HG03521 (cell line): ENCODE measurements around the gene ZDHHC8.

Source experiments
- ATAC-seq: cut with Tn5 transposase; IDR thresholded peaks from one replicate; pipeline ENCODE4 v1.9.1; 2021; ENCODE audit warnings: mild to moderate bottlenecking, moderate library complexity; ENCODE audit not compliant: unreplicated experiment

ZDHHC8 gene, protein sequence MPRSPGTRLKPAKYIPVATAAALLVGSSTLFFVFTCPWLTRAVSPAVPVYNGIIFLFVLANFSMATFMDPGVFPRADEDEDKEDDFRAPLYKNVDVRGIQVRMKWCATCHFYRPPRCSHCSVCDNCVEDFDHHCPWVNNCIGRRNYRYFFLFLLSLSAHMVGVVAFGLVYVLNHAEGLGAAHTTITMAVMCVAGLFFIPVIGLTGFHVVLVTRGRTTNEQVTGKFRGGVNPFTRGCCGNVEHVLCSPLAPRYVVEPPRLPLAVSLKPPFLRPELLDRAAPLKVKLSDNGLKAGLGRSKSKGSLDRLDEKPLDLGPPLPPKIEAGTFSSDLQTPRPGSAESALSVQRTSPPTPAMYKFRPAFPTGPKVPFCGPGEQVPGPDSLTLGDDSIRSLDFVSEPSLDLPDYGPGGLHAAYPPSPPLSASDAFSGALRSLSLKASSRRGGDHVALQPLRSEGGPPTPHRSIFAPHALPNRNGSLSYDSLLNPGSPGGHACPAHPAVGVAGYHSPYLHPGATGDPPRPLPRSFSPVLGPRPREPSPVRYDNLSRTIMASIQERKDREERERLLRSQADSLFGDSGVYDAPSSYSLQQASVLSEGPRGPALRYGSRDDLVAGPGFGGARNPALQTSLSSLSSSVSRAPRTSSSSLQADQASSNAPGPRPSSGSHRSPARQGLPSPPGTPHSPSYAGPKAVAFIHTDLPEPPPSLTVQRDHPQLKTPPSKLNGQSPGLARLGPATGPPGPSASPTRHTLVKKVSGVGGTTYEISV

DNA sequence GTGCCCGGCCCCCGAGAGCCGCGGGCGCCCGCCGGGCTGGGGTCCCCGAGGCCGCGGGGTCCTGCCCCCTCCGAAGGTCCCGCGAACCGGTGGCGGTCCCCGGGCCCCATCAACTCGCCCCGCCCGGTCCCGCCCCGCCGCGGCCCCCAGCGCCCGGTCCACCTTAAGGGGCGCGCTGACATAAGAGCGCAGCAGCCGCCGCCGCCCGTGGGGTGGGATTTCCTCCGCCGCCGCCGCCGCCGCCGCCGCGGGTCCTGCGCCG, at the start of gene ZDHHC8:
ZDHHC8 (plus strand) TSS at position 208 of the 262 bp plus-strand sequence. CDS start 144 bp downstream, outside the sequence.
- ATAC-seq = peak; percentile 37

DNA sequence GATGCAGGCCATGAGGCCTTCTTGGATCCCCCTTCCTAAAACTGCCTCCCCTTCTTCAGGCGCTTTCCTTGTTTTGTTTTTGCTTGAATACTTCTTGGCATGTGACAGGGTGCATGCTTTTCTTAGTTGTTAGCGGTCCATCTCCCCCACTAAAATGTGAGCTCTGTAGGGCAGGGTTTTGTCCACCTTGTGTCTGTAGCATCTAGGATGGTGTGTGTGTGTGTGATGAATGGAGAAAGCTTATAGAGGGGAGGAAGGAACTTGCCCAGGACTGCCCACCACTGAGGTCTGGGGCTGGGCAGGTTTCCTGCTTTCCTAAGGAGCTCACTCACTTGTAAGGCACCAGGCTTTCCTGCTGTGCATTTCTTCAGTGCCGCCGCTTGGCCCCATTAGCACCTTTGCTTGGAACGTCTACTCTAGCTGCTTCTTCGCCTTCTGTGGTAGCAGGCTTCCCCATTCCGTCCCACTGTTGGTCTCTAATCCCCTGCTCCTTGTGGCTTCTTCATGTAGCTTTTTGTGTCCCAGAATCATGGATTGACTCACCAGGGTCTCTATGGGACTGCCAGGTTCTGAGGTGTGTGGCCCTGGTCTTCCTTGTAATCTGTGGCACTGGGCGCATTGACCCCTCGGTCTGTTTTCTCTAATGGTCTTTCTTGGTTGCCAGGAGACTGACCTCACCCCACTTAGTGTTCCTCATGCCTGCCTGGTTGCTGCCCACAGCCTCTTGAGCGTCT, 48.3 kb upstream of the ZDHHC8 start:
- ATAC-seq = no peak

DNA sequence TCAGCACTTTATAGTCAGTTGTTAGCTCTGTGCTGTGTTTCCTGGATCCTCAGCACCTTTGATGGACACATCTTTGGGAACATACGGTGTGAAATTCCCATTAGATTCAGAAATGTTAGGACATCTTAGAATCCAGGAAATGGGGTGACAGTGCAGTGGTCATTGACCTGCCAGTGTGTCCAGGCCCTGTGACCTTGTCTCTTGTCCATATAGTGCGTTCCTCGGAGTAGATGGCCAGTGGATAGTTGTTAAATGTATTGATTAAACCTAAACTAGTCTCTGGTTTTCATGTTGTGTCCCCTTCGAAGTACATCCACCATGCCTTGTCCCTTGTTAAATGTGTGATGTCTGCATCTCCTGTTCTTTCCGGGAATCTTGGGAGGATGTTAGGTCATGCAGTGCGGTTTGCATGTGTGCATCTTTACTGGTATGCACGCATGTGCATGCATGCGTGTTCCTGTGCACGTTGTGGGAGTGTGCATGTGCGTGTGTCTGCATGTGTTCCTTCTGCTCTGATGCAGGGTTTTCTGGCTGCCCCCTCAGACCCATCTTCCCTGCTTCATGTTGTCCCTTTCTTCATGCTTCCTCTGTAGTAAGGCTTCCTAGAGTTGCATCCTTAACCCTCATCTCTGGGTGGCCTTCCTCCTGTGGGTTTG, 47.6 kb upstream of the ZDHHC8 start:
- ATAC-seq = no peak

DNA sequence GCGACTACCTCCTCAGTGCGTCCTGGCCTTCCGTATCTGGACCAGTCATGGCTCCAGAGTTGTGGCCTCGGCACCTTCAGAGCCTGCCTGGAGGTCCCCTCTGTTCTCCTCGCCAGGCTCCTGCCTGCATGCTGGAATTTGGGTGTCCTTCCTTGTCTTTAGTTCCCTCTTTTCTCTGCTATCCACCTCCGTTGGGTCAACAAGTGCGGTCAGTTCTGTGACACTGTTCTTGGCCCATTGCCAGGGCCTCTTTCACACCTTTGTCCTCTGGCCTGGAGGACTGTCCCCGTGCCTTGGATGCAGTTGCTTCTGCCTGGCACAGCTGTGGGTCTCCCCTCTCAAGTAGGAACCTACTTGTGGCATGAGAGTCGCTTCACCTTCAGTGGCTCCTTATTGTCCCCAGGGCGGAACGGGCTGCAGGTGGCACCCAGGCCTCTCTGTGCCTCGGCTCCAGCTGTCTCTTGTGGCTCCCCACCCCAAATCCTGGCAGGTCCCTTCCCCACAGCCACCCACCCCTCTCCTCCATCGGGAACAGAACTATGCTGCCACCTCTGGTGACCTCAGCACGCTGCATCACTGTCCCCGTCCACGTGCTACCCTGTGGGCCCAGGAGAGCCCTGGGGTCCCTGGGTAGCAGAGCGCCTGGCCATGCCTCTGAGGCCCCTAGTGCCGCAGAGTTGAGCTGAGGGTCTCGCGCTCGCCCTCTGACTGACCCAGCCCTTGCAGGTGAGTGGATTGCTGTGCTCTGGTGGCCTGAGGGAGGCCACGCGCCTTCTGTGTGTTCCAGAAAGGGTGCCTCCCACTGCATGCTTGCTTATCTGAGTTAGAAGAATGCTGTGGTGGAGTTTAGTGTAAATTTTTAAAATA, 46.8 kb upstream of the ZDHHC8 start:
- ATAC-seq = no peak

DNA sequence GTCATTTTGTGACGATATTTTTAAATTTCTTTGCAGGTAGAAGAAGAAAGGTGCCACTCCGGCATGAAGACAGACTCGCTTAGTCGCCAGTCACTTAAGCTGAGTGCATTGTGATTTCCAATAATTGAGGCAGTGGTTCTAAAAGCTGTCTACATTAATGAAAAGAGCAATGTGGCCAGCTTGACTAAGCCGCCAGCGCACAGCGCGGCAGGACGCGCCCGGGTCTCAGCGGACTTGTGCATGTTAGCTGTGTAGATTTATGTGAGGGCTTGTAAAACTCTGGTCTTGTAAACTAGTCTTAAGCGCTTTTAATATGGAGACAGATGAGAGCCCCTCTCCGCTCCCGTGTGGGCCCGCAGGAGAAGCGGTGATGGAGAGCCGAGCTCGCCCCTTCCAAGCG, 46.0 kb upstream of the ZDHHC8 start:
- no peak for ATAC-seq

DNA sequence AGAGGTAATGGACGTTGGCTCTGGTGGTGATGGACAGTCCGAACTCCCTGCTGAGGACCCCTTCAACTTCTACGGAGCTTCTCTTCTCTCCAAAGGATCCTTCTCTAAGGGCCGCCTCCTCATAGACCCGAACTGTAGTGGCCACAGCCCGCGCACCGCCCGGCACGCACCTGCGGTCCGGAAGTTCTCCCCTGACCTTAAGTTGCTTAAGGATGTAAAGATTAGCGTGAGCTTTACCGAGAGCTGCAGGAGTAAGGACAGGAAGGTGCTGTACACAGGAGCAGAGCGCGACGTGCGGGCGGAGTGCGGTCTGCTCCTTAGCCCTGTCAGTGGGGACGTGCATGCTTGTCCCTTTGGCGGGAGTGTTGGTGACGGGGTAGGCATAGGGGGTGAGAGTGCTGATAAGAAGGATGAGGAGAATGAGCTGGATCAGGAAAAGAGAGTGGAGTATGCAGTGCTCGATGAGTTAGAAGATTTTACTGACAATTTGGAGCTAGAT, 45.5 kb upstream of the ZDHHC8 start:
- ATAC-seq = no peak

DNA sequence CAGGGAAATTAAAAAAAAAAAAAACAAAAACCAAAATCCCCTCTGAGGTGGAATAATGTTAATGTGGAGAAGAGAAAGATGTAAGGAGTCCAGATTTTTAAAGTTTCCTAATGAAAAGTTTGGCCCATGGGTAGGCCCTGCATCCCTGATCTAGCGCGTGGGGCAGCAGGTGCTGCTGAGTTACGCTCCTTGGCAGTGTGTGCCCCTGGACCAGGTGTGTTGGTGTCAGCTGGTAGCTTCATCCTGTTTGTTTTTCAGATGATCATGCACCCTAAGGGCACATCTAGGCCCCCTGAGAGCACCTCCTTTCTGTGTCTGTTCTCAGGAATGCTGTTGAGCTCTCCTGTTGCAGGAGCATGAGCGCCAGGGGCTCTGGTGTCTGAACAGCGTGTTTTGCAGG, 44.8 kb upstream of the ZDHHC8 start:
- ATAC-seq = no peak

DNA sequence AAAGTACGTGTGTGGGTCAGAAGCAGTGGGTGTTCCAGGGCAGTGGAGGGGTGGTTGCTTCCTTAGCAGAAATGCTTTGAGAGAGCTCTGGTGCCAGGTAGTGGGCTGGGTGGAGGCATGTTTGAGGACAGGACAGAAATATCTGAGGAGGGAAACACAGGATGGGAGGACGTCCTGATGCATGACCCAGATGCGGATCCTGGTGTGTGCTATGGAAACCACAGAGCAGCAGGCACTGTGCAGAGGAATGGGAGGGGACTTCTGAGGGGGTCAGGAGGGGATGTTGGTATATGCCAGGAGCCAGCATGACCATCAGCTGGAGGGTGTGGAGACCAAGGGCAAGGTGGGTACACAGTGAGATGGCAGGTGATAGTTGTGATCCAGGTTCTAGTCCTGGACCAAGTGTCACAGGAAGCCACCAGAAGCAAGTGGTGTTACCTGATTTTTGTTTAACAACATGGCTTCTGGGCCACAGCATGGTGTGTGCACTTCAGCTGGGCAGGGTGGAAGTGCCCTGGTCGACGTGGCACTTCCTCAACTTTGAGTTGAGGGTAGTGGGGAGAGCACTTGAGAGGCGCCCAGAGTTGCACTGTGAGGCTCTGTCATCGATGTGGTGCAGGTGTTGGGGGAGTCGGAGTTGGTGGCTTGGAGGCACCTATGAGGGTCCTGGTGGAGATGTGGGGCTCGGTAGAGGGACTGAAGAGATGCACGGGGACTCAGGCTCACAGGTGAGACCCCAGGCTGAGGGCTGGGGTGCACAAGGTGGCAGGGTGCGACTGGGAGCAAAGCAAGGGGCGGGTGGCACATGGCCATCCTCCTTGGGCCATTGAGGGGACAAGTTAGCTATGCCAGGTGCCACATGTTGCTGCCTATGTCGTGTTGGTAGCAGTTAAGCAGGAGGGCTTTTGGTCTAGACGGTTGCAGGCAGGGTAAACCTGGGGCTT, 44.0 kb upstream of the ZDHHC8 start:
- no peak for ATAC-seq

DNA sequence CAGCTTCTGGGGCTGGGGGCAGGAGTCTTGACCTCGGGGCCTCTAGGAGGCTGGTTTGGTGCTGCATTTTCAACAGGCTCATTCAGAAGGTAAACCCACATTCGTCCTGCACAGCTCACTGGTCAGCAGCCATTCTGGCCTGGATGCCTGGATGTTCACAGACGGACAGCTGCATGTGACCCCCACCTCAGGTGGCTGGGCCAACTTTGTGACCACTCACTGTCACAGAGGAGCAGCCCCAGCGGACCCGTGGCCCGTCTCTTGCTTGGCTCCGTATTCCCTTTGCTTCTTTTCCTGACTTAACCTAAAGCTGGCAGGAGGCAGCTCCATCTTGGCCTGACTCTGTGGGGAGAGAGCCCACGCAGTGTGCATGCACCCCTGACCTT, 43.3 kb upstream of the ZDHHC8 start:
- no peak for ATAC-seq

DNA sequence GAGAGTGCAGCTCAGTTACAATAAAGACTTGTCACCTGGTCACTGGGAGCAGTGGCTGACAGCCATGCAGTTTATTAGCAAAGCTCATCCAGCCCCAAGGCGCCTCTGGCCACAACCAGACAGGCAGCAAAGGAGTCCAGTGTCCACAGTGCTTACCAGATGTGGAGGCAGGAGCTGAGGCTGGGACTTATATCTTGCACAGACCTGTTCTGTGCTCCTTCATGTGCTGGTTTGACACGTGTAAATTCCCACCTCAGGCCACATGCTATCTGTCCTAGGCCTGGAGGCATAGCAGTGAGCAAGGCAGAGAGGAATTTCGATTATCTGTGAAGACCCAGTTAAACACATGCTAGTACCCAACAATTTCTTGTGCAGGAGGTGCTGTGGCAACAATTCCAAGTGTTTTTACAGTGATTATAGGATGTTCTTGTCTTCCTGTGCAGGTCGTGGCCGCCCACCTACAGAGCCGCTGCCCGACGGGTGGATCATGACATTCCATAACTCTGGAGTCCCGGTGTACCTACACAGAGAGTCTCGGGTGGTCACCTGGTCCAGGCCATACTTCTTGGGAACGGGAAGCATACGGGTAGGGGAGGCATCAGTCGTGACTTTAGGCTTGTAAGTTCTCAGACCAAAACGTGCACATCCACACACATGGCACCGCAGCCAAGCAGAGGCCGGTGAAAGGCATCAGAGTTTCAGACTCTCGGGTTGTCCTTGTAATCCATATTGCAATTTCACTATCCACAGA, 42.2 kb upstream of the ZDHHC8 start:
- no peak for ATAC-seq

DNA sequence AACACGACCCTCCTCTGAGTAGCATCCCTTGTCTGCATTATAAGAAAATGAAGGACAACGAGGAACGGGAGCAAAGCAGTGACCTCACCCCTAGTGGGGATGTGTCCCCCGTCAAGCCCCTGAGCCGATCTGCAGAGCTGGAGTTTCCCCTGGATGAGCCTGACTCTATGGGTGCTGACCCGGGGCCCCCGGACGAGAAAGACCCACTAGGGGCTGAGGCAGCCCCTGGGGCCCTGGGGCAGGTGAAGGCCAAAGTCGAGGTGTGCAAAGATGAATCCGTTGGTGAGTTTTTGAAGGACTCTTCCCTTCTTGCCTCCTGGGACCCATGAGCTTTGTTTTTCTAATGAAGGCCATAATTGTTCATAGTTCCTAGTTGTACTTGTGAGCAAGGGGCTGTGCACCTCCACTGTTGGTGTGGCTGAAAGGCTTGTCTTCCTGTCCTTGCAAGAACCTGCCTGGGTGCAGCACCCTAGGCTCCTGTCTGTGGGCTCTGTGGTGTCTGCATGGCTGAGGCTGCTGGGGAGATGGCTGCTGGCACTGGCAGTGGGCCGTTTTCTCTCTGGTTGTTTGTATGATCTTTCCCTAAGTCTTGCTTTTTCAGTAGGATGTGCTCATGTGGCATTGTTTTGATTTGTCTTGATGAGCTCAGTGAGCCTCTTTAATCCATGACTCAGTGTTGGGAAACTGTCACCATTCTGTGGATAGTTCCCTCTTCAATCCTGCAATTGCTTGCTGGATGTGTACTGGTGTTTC, 41.5 kb upstream of the ZDHHC8 start:
- no peak for ATAC-seq

DNA sequence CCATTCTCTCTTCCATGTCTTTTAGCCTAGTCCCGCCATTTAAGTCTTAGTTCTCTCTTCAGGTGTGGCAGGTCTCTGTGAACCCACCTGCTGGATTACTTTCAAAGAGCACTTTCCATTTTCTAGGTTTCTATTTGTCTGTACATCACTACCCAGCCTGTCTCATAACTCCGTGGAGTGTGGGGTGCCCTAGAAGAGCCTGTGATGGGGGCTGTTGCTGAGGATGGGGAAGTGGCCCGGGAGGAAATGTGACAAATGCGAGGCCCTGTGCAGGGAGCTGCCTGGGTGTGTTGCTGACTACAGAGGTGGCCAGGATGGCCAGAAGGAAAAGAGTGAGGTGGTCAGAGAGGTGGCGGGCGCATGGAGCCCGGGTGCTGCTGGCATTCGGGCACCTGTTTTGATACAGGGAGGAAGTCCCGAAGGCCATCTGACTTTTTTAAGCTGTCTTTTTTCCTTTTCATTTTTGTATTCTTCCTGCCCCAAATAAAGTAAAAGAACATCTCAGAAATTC, 40.8 kb upstream of the ZDHHC8 start:
- no peak for ATAC-seq

DNA sequence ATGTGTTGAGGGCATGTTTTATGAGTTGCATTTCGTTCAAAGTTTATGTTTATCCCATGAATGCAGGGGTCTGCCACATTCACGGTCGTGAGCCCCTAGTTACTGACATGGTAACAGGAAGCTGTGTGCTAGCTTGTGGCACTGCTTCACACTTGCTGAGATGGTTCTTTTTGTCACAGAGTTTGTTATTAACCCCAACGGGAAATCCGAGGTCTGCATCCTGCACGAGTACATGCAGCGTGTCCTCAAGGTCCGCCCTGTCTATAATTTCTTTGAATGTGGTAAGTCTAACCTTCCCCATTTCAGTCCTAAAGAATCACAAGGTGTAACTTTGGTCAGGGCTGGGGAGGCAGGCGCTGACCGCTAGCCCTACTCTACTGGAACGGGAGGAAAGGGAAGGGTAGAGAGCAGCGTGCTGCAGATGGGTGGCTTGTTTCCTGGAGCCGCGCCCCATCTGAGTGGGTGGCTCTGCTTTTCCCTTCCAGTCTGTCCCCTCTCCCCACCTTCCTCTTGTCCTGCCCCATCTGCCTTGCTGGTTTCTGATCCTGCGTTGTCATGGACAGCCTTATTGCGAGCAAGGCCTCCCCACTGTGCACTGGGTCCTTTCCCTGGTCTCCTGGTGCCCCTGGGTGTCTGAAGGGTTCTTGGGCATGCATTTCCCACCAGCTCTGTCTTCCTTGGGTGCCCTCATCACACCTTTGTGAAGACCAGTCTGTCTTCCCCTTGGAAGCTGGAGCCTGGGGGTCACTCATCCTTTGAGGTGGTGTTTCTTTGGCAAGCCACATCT, 39.7 kb upstream of the ZDHHC8 start:
- ATAC-seq = no peak

DNA sequence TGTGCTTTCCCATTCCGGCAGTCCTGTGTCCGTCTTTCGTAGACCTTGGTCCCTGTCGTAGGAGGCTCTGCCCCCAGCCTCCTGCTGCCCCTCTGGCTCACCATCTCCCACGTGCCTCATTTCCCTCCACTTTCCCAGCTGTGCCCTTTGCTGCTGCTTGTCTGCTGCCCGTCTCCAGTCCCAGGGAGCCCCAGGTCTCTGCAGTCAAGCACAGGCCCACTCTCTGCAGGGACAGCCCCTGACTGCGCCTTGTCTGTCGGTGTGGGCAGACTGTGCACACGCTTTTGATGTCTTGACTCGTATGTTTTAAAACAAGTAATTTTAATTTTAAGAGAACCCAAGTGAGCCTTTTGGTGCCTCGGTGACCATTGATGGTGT, 39.1 kb upstream of the ZDHHC8 start:
- no peak for ATAC-seq

DNA sequence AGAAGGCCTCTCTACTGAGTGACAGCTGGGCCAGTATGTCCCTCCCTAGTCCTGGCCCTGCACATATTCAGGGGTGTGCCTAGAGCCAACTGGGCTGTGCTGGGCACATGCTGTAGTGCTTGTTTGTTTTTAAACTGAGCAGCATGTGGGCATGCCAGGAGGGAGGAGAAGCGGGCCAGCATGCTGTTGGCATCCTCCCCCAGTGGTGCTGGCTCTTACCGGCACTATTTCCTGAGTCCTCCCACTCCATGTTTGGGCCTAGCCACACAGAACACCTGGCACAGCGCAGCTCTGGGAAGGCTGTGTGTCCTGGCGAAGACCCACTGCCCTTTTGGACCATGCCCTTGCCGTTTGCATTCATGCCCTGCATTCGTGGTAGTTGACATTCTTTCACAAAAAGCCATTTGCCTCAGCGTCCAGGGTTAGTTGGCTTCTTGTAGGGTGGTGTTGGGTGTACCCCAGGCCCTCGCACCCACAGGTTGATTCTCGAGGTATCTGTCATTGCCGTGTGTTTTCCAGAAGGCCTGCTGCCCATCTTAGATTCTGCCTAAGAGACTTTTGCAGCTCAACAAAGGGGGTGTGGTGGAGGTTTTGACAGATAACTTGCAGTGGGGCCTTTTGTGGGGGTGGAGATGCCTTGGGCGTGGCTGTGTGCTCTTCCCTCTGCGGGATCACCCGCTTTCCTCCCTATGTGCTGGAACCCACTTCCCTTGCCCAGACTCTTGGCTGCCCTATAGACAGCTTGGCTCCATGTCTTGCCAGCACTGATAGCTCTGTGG, 38.0 kb upstream of the ZDHHC8 start:
- ATAC-seq = no peak

DNA sequence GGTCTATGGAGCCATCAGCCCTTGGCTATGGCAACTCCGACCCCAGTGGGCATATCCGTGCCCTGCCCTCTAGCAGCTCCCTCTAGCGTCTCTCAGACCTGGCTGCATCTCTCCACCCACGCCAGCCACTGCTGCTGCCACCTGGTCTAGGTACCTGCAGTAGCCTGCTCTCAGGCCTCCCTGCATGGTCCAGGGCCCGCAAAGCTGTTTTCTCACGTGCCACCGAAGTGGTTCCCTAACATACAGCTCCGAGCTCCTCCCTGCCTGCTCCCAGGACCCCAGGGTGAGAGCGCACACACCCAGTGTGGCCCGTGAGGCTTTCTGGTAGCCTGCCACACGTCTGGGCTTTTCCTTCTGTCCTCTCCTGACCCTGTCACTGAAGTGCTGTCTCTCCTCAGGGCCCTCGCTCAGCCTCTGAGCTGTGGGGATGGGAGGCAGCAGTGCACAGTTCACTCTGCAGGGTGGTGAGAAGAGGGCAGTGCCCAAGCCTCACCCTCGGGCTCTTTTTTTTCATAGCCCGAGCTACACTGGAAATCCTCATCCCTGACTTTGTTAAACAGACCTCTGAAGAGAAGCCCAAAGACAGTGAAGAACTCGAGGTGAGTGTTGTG, 37.3 kb upstream of the ZDHHC8 start:
- no peak for ATAC-seq
